ENCODE results near the gene SDR39U1. TPM values are rescaled to one million over a fixed set of nuclear protein-coding genes. Genes with fewer than 3 reads are reported as not detected.

SDR39U1 gene
- total RNA-seq, 1 experiment from 2014 or later, result 56.7 TPM

DNA sequence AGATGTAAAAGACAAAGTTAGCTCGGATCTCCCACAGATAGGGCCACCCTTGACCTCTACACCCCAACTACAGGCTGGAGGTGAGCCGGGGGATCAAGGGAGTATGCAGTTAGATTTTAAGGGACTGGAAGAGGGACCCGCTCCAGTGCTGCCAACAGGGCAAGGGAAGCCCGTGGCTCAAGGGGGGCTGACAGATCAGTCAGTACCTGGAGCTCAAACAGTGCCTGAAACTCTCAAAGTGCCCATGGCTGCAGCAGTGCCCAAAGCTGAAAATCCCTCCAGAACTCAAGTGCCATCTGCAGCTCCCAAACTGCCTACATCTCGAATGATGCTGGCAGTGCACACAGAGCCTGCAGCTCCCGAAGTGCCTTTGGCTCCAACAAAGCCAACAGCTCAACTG, 33.4 kb downstream of the SDR39U1 start:
- ChIA-PET POLR2A (no interaction called here), CTCF (interaction anchor here (0.7 to 2.6 kb wide), 9 partner anchors 11 to 77 kb away, joined by 3 to 18 read pairs (median 4); partner anchors contain the start of gene NYNRIN)
- no peaks in the 10 kb centered on the region for H3K9me3 Mint-ChIP-seq
- no peak overlapping the region for H3K27ac Mint-ChIP-seq
- DNase-seq (ENCODE audit: low spot score) (no peak), ATAC-seq (no peak)
- H3K4me1 Mint-ChIP-seq, result peaks cover 5% of the 10 kb centered on the region; the same call in 1 of the 2 replicates
- peaks cover 6% of the 10 kb centered on the region; the same call in 1 of the 2 replicates for H3K36me3 Mint-ChIP-seq
- no peaks in the 10 kb centered on the region for H3K27me3 Mint-ChIP-seq (ENCODE audit: low read depth)
- TF ChIP-seq ZNF281 (CRISPR knock-in tag; IDR thresholded peaks at IDR 0.05), result no peak
- TF ChIP-seq EMX1 (CRISPR knock-in tag; IDR thresholded peaks at IDR 0.05), result no peak
- TF ChIP-seq, protein P1, sequence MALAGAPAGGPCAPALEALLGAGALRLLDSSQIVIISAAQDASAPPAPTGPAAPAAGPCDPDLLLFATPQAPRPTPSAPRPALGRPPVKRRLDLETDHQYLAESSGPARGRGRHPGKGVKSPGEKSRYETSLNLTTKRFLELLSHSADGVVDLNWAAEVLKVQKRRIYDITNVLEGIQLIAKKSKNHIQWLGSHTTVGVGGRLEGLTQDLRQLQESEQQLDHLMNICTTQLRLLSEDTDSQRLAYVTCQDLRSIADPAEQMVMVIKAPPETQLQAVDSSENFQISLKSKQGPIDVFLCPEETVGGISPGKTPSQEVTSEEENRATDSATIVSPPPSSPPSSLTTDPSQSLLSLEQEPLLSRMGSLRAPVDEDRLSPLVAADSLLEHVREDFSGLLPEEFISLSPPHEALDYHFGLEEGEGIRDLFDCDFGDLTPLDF (CRISPR knock-in tag; IDR thresholded peaks at IDR 0.05), result no peak
- no peak for TF ChIP-seq NR1H2 (CRISPR knock-in tag; IDR thresholded peaks at IDR 0.05)
- no peak for TF ChIP-seq MLX (CRISPR knock-in tag; IDR thresholded peaks at IDR 0.05)
- no peak for TF ChIP-seq ATF1 (CRISPR knock-in tag; IDR thresholded peaks at IDR 0.05)
- no peak for TF ChIP-seq TCF7 (CRISPR knock-in tag; IDR thresholded peaks at IDR 0.05; ENCODE audit: low read depth)
- no peak for TF ChIP-seq CREM (CRISPR knock-in tag; IDR thresholded peaks at IDR 0.05)
- TF ChIP-seq IRF2 (CRISPR knock-in tag; IDR thresholded peaks at IDR 0.05; ENCODE audit: borderline replicate concordance, low read depth), result no peak
- TF ChIP-seq, protein P2, sequence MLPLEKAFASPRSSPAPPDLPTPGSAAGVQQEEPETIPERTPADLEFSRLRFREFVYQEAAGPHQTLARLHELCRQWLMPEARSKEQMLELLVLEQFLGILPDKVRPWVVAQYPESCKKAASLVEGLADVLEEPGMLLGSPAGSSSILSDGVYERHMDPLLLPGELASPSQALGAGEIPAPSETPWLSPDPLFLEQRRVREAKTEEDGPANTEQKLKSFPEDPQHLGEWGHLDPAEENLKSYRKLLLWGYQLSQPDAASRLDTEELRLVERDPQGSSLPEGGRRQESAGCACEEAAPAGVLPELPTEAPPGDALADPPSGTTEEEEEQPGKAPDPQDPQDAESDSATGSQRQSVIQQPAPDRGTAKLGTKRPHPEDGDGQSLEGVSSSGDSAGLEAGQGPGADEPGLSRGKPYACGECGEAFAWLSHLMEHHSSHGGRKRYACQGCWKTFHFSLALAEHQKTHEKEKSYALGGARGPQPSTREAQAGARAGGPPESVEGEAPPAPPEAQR (CRISPR knock-in tag; IDR thresholded peaks at IDR 0.05), result no peak
- no peak for TF ChIP-seq GTF2I (CRISPR knock-in tag; conservative IDR thresholded peaks at IDR 0.05)
- H3K4me3 Mint-ChIP-seq, result no peak overlapping the region

- CTCF ChIA-PET, result interaction anchor here (0.7 to 2.6 kb wide), 8 partner anchors 10 to 77 kb away, joined by 3 to 18 read pairs (median 4); partner anchors contain the start of gene NYNRIN
These were observed 33.8 kb downstream of the SDR39U1 start for GRCh38 chr14:24408764-24409163.

More at GRCh38 chr14:24408764-24409163, 33.8 kb downstream of the SDR39U1 start:
- no peak for ATAC-seq
- no peaks in the 10 kb centered on the region for H3K27me3 Mint-ChIP-seq (ENCODE audit: low read depth)
- peaks cover 4% of the 10 kb centered on the region; the same call in 1 of the 2 replicates for H3K36me3 Mint-ChIP-seq
- H3K4me1 Mint-ChIP-seq, result peaks cover 5% of the 10 kb centered on the region; the same call in 1 of the 2 replicates
- no peak for DNase-seq (ENCODE audit: low spot score)
- no peak overlapping the region for H3K27ac Mint-ChIP-seq
- POLR2A ChIA-PET, result no interaction called here
- H3K4me3 Mint-ChIP-seq, result no peak overlapping the region
- no peak for TF ChIP-seq ETV6 (CRISPR knock-in tag; IDR thresholded peaks at IDR 0.05)
- TF ChIP-seq ZNF396 (CRISPR knock-in tag; IDR thresholded peaks at IDR 0.05; ENCODE audit: borderline replicate concordance), result no peak
- TF ChIP-seq JAZF1 (CRISPR knock-in tag; IDR thresholded peaks at IDR 0.05), result no peak
- TF ChIP-seq ATF1 (CRISPR knock-in tag; IDR thresholded peaks at IDR 0.05), result no peak
- no peak for TF ChIP-seq MYBL2 (CRISPR knock-in tag; IDR thresholded peaks at IDR 0.05)
- no peak for TF ChIP-seq NFATC4 (CRISPR knock-in tag; IDR thresholded peaks at IDR 0.05)
- no peak for TF ChIP-seq IRF2 (CRISPR knock-in tag; IDR thresholded peaks at IDR 0.05; ENCODE audit: borderline replicate concordance, low read depth)
- no peak for TF ChIP-seq KAT7 (CRISPR knock-in tag; IDR thresholded peaks at IDR 0.05; ENCODE audit: borderline replicate concordance)
- no peak for TF ChIP-seq ESRRA (CRISPR knock-in tag; IDR thresholded peaks at IDR 0.05; ENCODE audit: borderline replicate concordance)
- TF ChIP-seq TEAD1 (CRISPR knock-in tag; IDR thresholded peaks at IDR 0.05), result no peak
- TF ChIP-seq ZBTB21 (CRISPR knock-in tag; IDR thresholded peaks at IDR 0.05; ENCODE audit: borderline replicate concordance), result no peak
- no peak for TF ChIP-seq ATF3 (CRISPR knock-in tag; conservative IDR thresholded peaks at IDR 0.05)
- no peak for TF ChIP-seq CREM (CRISPR knock-in tag; IDR thresholded peaks at IDR 0.05)
- TF ChIP-seq, protein P2 (CRISPR knock-in tag; IDR thresholded peaks at IDR 0.05), result no peak
- no peak for TF ChIP-seq GRHL2 (CRISPR knock-in tag; IDR thresholded peaks at IDR 0.05; ENCODE audit: insufficient replicate concordance, severe bottlenecking)
- no peak for TF ChIP-seq MXD4 (CRISPR knock-in tag; IDR thresholded peaks at IDR 0.05; ENCODE audit: borderline replicate concordance)
- no peak for TF ChIP-seq EMX1 (CRISPR knock-in tag; IDR thresholded peaks at IDR 0.05)
- no peak for TF ChIP-seq PREB (CRISPR knock-in tag; IDR thresholded peaks at IDR 0.05; ENCODE audit: borderline replicate concordance)
- no peaks in the 10 kb centered on the region for H3K9me3 Mint-ChIP-seq

All from WTC11 (cell line).